GM23338 (cell line): ENCODE data around the gene LRRC4B. TPM values are rescaled to one million over a fixed set of nuclear protein-coding genes. Genes with fewer than 3 reads are reported as not detected.
"Not testable (repeated sequence)": the region's sequence is repeated elsewhere in the genome, so short reads cannot be mapped to it uniquely, and the experiment has no call there.

Experiments used
- ATAC-seq: fragments of 200-7000 bp; cut with Tn5 transposase; 3 replicates; pipeline ENCODE4 v1.9.1; 2020
- DNase-seq: peaks from one replicate; pipeline ENCODE4 v3.0.0-alpha.2; 2015; ENCODE audit warnings: low spot score
- H2AFZ ChIP-seq: fragments of 200-600 bp; sonication (generic); 2 replicates; pipeline ENCODE4 v1.8.0; 2016; ENCODE audit warnings: antibody characterized with exemption, mild to moderate bottlenecking, moderate library complexity
- H3F3A ChIP-seq: fragments of 200-600 bp; sonication (generic); replicated peaks from 2 replicates; pipeline ENCODE4 v1.8.0; 2017; ENCODE audit warnings: antibody characterized with exemption, mixed run types, low read depth
- H3K27ac ChIP-seq: fragments of 200-600 bp; sonication (generic); 2 replicates; pipeline ENCODE4 v1.6.1; 2016; ENCODE audit warnings: low read depth
- H3K27me3 ChIP-seq: fragments of 200-600 bp; sonication (generic); 2 replicates; pipeline ENCODE4 v1.8.0; 2016; ENCODE audit warnings: mild to moderate bottlenecking, mixed run types, moderate library complexity; ENCODE audit not compliant: insufficient read depth
- H3K36me3 ChIP-seq: fragments of 200-600 bp; sonication (generic); 2 replicates; pipeline ENCODE4 v1.8.0; 2016; ENCODE audit warnings: mild to moderate bottlenecking; ENCODE audit not compliant: insufficient read depth
- H3K4me1 ChIP-seq: fragments of 200-600 bp; sonication (generic); 2 replicates; pipeline ENCODE4 v1.8.0; 2016; ENCODE audit warnings: mild to moderate bottlenecking, moderate library complexity; ENCODE audit not compliant: insufficient read depth
- H3K4me2 ChIP-seq: fragments of 200-600 bp; sonication (generic); 2 replicates; pipeline ENCODE4 v1.7.1; 2017; ENCODE audit warnings: mixed run types
- H3K4me3 ChIP-seq: fragments of 200-600 bp; sonication (generic); 2 replicates; pipeline ENCODE4 v1.6.1; 2016; ENCODE audit warnings: mixed run types
- H3K79me2 ChIP-seq: fragments of 200-600 bp; sonication (generic); replicated peaks from 2 replicates; pipeline ENCODE4 v1.8.0; 2017; ENCODE audit warnings: mild to moderate bottlenecking; ENCODE audit not compliant: insufficient read depth
- H3K9me2 ChIP-seq: fragments of 200-600 bp; sonication (generic); 2 replicates; pipeline ENCODE4 v1.8.0; 2017; ENCODE audit not compliant: insufficient read depth
- H4K20me1 ChIP-seq: fragments of 200-600 bp; sonication (generic); replicated peaks from 2 replicates; pipeline ENCODE4 v1.8.0; 2017; ENCODE audit warnings: mild to moderate bottlenecking; ENCODE audit not compliant: insufficient read depth
- H3K27ac Mint-ChIP-seq: 2 replicates; pipeline ENCODE4 v1.8.0; 2020; ENCODE audit warnings: inconsistent platforms, mild to moderate bottlenecking, moderate library complexity, mixed read lengths
- H3K27me3 Mint-ChIP-seq: 3 replicates; pipeline ENCODE4 v1.8.0; 2022; ENCODE audit warnings: low read depth, mild to moderate bottlenecking, moderate library complexity, mixed read lengths, inconsistent platforms; ENCODE audit not compliant: insufficient read depth, poor library complexity
- H3K36me3 Mint-ChIP-seq: 3 replicates; pipeline ENCODE4 v1.8.0; 2021; ENCODE audit warnings: low read depth, mild to moderate bottlenecking, inconsistent platforms, moderate library complexity, mixed read lengths
- H3K4me1 Mint-ChIP-seq: 3 replicates; pipeline ENCODE4 v1.8.0; 2020; ENCODE audit warnings: mild to moderate bottlenecking, inconsistent platforms, mixed read lengths
- H3K4me3 Mint-ChIP-seq: 3 replicates; pipeline ENCODE4 v1.8.0; 2021; ENCODE audit warnings: moderate library complexity, mild to moderate bottlenecking, inconsistent platforms, mixed read lengths
- H3K9me3 Mint-ChIP-seq: 3 replicates; pipeline ENCODE4 v1.8.0; 2020; ENCODE audit warnings: moderate library complexity, mild to moderate bottlenecking, inconsistent platforms, mixed read lengths
- polyA plus RNA-seq: library from polyadenylated mRNA; unstranded; fragments of >200 nt; fragmentation: Nextera tagmentation; extraction: Ambion mirVana; gene quantifications from 2 replicates; pipeline ENCODE4 v1.2.1, GENCODE V29; 2016
- total RNA-seq: library from RNA; depleted of rRNA; stranded (reverse); fragments of >200 nt; shearing (Covaris generic); gene quantifications from 2 replicates; pipeline ENCODE4 v1.2.3, GENCODE V29; 2014
- TF ChIP-seq, protein P1 (sequence below), 2 experiments: fragments of 200-600 bp in 1 of 2; sonication (generic) in 1 of 2; conservative IDR thresholded peaks; 2 replicates each; pipeline versions ENCODE4 v1.5.1 to v1.6.1; 2016 to 2017; ENCODE audit warnings: antibody characterized with exemption in 2 of 2, low read depth in 2 of 2, mild to moderate bottlenecking in 2 of 2, moderate library complexity in 1 of 2

LRRC4B gene
- total and polyA plus RNA-seq, 2 experiments from 2014 or later, result 2.0 to 13.2 TPM

DNA sequence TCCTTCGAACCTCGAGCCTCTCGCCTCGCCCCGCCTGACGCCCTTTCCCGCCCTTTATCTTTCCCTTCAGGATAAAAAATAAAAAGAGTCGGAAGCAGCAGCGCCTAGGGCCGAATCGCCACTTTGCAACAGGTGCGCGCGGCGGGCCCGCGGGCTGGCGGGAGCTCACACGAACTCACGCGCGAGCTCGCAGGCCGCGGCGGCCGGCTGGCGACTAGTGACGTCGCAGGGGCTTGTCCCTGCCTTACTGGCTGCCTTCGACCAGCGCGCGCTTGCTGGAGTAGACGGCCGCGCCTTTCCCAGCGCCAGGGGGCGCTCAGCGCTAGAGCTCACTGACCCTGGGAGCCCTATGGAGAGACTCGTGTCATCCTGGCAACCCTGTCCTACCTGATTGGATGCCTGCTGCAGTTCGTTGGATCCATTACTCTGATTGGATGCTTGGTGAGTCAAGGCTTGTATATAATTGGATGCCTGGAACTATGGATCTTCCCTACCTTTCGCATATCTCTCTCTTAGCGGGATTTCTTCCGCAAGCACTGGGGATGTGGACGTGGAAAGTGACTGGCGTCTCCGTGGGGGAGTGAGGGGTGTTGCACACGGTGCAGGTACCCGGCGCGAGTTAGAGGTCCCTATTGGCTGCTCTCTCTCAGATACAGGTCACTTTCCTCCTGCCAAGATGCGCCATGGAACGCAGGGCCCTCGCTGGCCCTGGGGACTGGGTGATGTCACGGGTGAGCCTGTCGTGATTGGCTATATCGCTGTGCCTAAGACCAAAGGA lies 38.0 kb upstream of the LRRC4B start:
- Mint-ChIP-seq H3K36me3 (peaks cover 41% of the 10 kb centered on the region), H3K27me3 (peaks cover 10% of the 10 kb centered on the region), H3K9me3 (peaks cover 86% of the 10 kb centered on the region)
- not testable (repeated sequence) for H2AFZ ChIP-seq, H3K27ac ChIP-seq, H3K9me2 ChIP-seq, H3K4me3 Mint-ChIP-seq, H3F3A ChIP-seq, H4K20me1 ChIP-seq, H3K27ac Mint-ChIP-seq, H3K4me1 ChIP-seq, H3K36me3 ChIP-seq, ATAC-seq, H3K4me1 Mint-ChIP-seq, H3K79me2 ChIP-seq
- TF ChIP-seq, protein P1, sequence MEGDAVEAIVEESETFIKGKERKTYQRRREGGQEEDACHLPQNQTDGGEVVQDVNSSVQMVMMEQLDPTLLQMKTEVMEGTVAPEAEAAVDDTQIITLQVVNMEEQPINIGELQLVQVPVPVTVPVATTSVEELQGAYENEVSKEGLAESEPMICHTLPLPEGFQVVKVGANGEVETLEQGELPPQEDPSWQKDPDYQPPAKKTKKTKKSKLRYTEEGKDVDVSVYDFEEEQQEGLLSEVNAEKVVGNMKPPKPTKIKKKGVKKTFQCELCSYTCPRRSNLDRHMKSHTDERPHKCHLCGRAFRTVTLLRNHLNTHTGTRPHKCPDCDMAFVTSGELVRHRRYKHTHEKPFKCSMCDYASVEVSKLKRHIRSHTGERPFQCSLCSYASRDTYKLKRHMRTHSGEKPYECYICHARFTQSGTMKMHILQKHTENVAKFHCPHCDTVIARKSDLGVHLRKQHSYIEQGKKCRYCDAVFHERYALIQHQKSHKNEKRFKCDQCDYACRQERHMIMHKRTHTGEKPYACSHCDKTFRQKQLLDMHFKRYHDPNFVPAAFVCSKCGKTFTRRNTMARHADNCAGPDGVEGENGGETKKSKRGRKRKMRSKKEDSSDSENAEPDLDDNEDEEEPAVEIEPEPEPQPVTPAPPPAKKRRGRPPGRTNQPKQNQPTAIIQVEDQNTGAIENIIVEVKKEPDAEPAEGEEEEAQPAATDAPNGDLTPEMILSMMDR (conservative IDR thresholded peaks at IDR 0.05; ENCODE audit: low read depth in 2 of 2), result peak; percentile 37 to 41
- peak; percentile 74 for DNase-seq
- Histone ChIP-seq H3K27me3 (peaks cover 36% of the 10 kb centered on the region), H3K4me3 (peak overlapping the region; percentile 40; the same call in 1 of the 2 replicates), H3K4me2 (peak overlapping the region; percentile 67; the same call in 1 of the 2 replicates)

DNA sequence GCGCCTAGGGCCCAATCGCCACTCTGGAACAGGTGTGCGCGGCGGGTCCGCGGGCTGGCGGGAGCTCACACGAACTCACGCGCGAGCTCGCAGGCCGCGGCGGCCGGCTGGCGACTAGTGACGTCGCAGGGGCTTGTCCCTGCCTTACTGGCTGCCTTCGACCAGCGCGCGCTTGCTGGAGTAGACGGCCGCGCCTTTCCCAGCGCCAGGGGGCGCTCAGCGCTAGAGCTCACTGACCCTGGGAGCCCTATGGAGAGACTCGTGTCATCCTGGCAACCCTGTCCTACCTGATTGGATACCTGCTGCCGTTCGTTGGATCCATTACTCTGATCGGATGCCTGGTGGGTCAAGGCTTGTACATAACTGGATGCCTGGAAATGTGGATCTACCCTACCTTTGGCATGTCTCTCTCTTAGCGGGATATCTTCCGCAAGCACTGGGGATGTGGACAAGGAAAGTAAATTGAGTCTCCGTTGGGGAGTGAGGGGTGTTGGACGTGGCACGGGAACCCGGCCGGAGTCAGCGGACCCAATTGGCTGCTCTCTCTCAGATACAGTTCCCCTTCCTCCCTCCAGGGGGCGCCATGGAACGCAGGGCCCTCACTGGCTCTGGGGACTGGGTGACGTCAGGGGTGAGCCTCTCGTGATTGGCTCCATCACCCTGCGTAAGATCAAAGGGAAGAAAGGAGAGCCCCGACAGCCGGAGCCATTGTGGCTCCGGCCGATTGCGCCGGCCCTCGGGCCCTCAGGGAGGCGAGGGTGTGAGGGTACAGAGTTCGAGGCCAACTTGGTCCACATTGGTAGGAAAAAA lies 36.2 kb upstream of the LRRC4B start:
- not testable (repeated sequence) for ATAC-seq

More for the DNA sequence above, 36.2 kb upstream of the LRRC4B start:
- H3K27me3 Mint-ChIP-seq, result peaks cover 12% of the 10 kb centered on the region
- not testable (repeated sequence) for H3K27ac Mint-ChIP-seq, H3K4me3 Mint-ChIP-seq, H3K4me1 ChIP-seq, H4K20me1 ChIP-seq, H3K79me2 ChIP-seq, H3F3A ChIP-seq, H3K9me2 ChIP-seq, H3K4me3 ChIP-seq, H3K27ac ChIP-seq, H3K36me3 ChIP-seq, H2AFZ ChIP-seq, H3K4me2 ChIP-seq, H3K4me1 Mint-ChIP-seq
- DNase-seq, result peak; percentile 31
- peaks cover 36% of the 10 kb centered on the region for H3K27me3 ChIP-seq
- H3K36me3 Mint-ChIP-seq, result peaks cover 39% of the 10 kb centered on the region
- TF ChIP-seq, protein P1 (conservative IDR thresholded peaks at IDR 0.05; ENCODE audit: low read depth in 2 of 2), result peak; percentile 33 to 43
- peaks cover 89% of the 10 kb centered on the region for H3K9me3 Mint-ChIP-seq
